NT2/D1 (cell line): ENCODE data around the gene DNAJC17.

Experiments used
- DNase-seq: peaks from one replicate; pipeline ENCODE4 v3.0.0-alpha.2; 2011; ENCODE audit warnings: low read depth, low spot score
- H3K27me3 ChIP-seq: 2 replicates; pipeline ENCODE4 v1.6.0; 2011; ENCODE audit warnings: mild to moderate bottlenecking; ENCODE audit not compliant: insufficient read length, insufficient read depth
- H3K36me3 ChIP-seq: 2 replicates; pipeline ENCODE4 v1.6.1; 2011; ENCODE audit warnings: mild to moderate bottlenecking, low read length, mixed read lengths; ENCODE audit not compliant: insufficient read depth, insufficient read length
- H3K4me1 ChIP-seq: 2 replicates; pipeline ENCODE4 v1.5.1; 2011; ENCODE audit not compliant: insufficient read depth, insufficient read length
- H3K4me3 ChIP-seq: 2 replicates; pipeline ENCODE4 v1.5.1; 2011; ENCODE audit warnings: low read depth; ENCODE audit not compliant: insufficient read length
- H3K9ac ChIP-seq: 2 replicates; pipeline ENCODE4 v1.6.0; 2011; ENCODE audit warnings: low read depth; ENCODE audit not compliant: insufficient read length
- H3K9me3 ChIP-seq: 2 replicates; pipeline ENCODE4 v1.5.1; 2011; ENCODE audit warnings: mild to moderate bottlenecking, low read length; ENCODE audit not compliant: insufficient read depth
- SUZ12 ChIP-seq: IDR thresholded peaks from 2 replicates; pipeline ENCODE4 v1.6.1; 2011; ENCODE audit not compliant: insufficient read length, insufficient read depth; ENCODE audit errors: extremely low read depth
- YY1 ChIP-seq: IDR thresholded peaks from 2 replicates; pipeline ENCODE4 v1.6.1; 2011; ENCODE audit not compliant: insufficient read length, insufficient read depth
- ZNF274 ChIP-seq: IDR thresholded peaks from 2 replicates; pipeline ENCODE4 v1.6.1; 2011; ENCODE audit warnings: mild to moderate bottlenecking, low read depth, low read length

The DNAJC17 gene

GRCh38 chr15:40775007-40775406 lies 32.3 kb downstream of the DNAJC17 start:
- DNase-seq = no peak
- H3K36me3 ChIP-seq = peaks cover 76% of the 10 kb centered on the region
- H3K9ac ChIP-seq = no peak overlapping the region
- no peak overlapping the region for H3K4me3 ChIP-seq
- H3K4me1 ChIP-seq = no peaks in the 10 kb centered on the region
- TF ChIP-seq ZNF274 (no peak), SUZ12 (no peak), YY1 (no peak)
- H3K9me3 ChIP-seq = no peaks in the 10 kb centered on the region
- H3K27me3 ChIP-seq = no peaks in the 10 kb centered on the region

- Histone ChIP-seq H3K4me1 (no peaks in the 10 kb centered on the region), H3K9me3 (no peaks in the 10 kb centered on the region), H3K36me3 (peaks cover 73% of the 10 kb centered on the region), H3K4me3 (no peak overlapping the region), H3K27me3 (no peaks in the 10 kb centered on the region), H3K9ac (no peak overlapping the region)
- no peak for DNase-seq
- TF ChIP-seq SUZ12 (no peak), ZNF274 (no peak), YY1 (no peak)
Observed at GRCh38 chr15:40773902-40774301, 33.4 kb downstream of the DNAJC17 start.

- DNase-seq = no peak
- Histone ChIP-seq H3K4me3 (no peak overlapping the region), H3K9me3 (no peaks in the 10 kb centered on the region), H3K9ac (no peak overlapping the region), H3K36me3 (peaks cover 73% of the 10 kb centered on the region), H3K4me1 (no peaks in the 10 kb centered on the region), H3K27me3 (no peaks in the 10 kb centered on the region)
- TF ChIP-seq SUZ12 (no peak), ZNF274 (no peak), YY1 (no peak)
Observed at GRCh38 chr15:40773496-40773895, 33.8 kb downstream of the DNAJC17 start.

- Histone ChIP-seq H3K9me3 (no peaks in the 10 kb centered on the region), H3K36me3 (peaks cover 83% of the 10 kb centered on the region), H3K4me1 (peaks cover 8% of the 10 kb centered on the region), H3K4me3 (no peak overlapping the region), H3K27me3 (no peaks in the 10 kb centered on the region), H3K9ac (no peak overlapping the region)
- DNase-seq = no peak
- TF ChIP-seq YY1 (no peak), SUZ12 (no peak), ZNF274 (no peak)
Observed at GRCh38 chr15:40772014-40772413, 35.3 kb downstream of the DNAJC17 start.

GRCh38 chr15:40771242-40771641 lies 36.0 kb downstream of the DNAJC17 start:
- H3K36me3 ChIP-seq = peaks cover 76% of the 10 kb centered on the region
- no peak overlapping the region for H3K9ac ChIP-seq
- H3K27me3 ChIP-seq = no peaks in the 10 kb centered on the region
- H3K4me3 ChIP-seq = no peak overlapping the region
- peaks cover 11% of the 10 kb centered on the region for H3K4me1 ChIP-seq
- no peak for DNase-seq
- no peak for TF ChIP-seq SUZ12
- TF ChIP-seq ZNF274 = no peak
- TF ChIP-seq YY1 = no peak
- no peaks in the 10 kb centered on the region for H3K9me3 ChIP-seq

- H3K9me3 ChIP-seq = no peaks in the 10 kb centered on the region
- no peak overlapping the region for H3K9ac ChIP-seq
- no peaks in the 10 kb centered on the region for H3K27me3 ChIP-seq
- H3K36me3 ChIP-seq = peaks cover 66% of the 10 kb centered on the region
- TF ChIP-seq ZNF274 (no peak), SUZ12 (no peak), YY1 (no peak)
- no peak for DNase-seq
- no peak overlapping the region for H3K4me3 ChIP-seq
- H3K4me1 ChIP-seq = peaks cover 17% of the 10 kb centered on the region
Observed at GRCh38 chr15:40770147-40770721, 37.0 kb downstream of the DNAJC17 start.

GRCh38 chr15:40769274-40770146 lies 37.8 kb downstream of the DNAJC17 start, which contains the start of gene C15orf62:
C15orf62 (plus strand) TSS chr15:40769980; CDS start chr15:40770496, 516 bp downstream.
- DNase-seq = no peak
- Histone ChIP-seq H3K9ac (peak within 1 kb of the TSS; percentile 42), H3K4me3 (no peak within 1 kb of the TSS), H3K27me3 (no peaks in the 10 kb centered on the region), H3K4me1 (peaks cover 17% of the 10 kb centered on the region), H3K36me3 (peaks cover 58% of the 10 kb centered on the region), H3K9me3 (no peaks in the 10 kb centered on the region)
- no peak for TF ChIP-seq SUZ12
- no peak for TF ChIP-seq YY1
- no peak for TF ChIP-seq ZNF274
